PC-3 (cell line): ENCODE results near the gene ATP10A. TPM values are rescaled to one million over a fixed set of nuclear protein-coding genes. Genes with fewer than 3 reads are reported as not detected.

Source experiments
- ATAC-seq: fragments of 200-7000 bp; cut with Tn5 transposase; 2 replicates; pipeline ENCODE4 v1.9.1; 2020; ENCODE audit warnings: mild to moderate bottlenecking, moderate library complexity
- BruUV-seq: library from RNA; stranded (reverse); fragments of 400-500 nt; replicated peaks from 2 replicates; lab custom pipeline; 2021; lab: Mats Ljungman, UMichigan
- CTCF ChIA-PET: fragments of 300-600 bp; sonication (Branson Sonifier 250); formaldehyde crosslinking; loops from one replicate; lab custom pipeline; 2022; ENCODE audit warnings: antibody characterized with exemption; lab: Charles Lee
- POLR2A ChIA-PET: fragments of 300-600 bp; sonication (Branson Sonifier 250); formaldehyde crosslinking; loops from one replicate; lab custom pipeline; 2022; ENCODE audit warnings: antibody characterized with exemption; ENCODE audit not compliant: unreplicated experiment; lab: Charles Lee
- DNase-seq: peaks from one replicate; pipeline ENCODE4 v3.0.0-alpha.2; 2015
- H2AFZ ChIP-seq: fragments of 300-600 bp; sonication (generic); 2 replicates; pipeline ENCODE4 v1.6.0; 2016; ENCODE audit warnings: antibody characterized with exemption, low read length
- H3F3A ChIP-seq: fragments of 300-600 bp; sonication (generic); one replicate; pipeline ENCODE4 v1.6.0; 2017; ENCODE audit warnings: antibody characterized with exemption, low read length, control low read depth, mild to moderate bottlenecking; ENCODE audit not compliant: unreplicated experiment
- H3K27ac ChIP-seq: fragments of 300-600 bp; sonication (generic); 2 replicates; pipeline ENCODE4 v1.5.1; 2016; ENCODE audit warnings: mild to moderate bottlenecking, low read length
- H3K27me3 ChIP-seq: fragments of 300-600 bp; sonication (generic); 2 replicates; pipeline ENCODE4 v1.6.1; 2016; ENCODE audit warnings: low read length, mixed read lengths
- H3K36me3 ChIP-seq: fragments of 300-600 bp; sonication (generic); 2 replicates; pipeline ENCODE4 v1.6.1; 2016; ENCODE audit warnings: low read depth, mixed run types, low read length, mixed read lengths
- H3K4me1 ChIP-seq: fragments of 300-600 bp; sonication (generic); 2 replicates; pipeline ENCODE4 v1.5.1; 2016; ENCODE audit warnings: low read length; ENCODE audit not compliant: insufficient read depth
- H3K4me2 ChIP-seq: fragments of 300-600 bp; sonication (generic); 2 replicates; pipeline ENCODE4 v1.6.0; 2016; ENCODE audit warnings: low read length
- H3K4me3 ChIP-seq: fragments of 300-600 bp; sonication (generic); 2 replicates; pipeline ENCODE4 v1.5.1; 2016; ENCODE audit warnings: mild to moderate bottlenecking, low read length, mixed read lengths
- H3K79me2 ChIP-seq: fragments of 300-600 bp; sonication (generic); 2 replicates; pipeline ENCODE4 v1.6.1; 2017; ENCODE audit warnings: low read length, mixed read lengths
- H3K9ac ChIP-seq: fragments of 300-600 bp; sonication (generic); 2 replicates; pipeline ENCODE4 v1.6.0; 2016; ENCODE audit warnings: mild to moderate bottlenecking, low read length
- H3K9me2 ChIP-seq: fragments of 300-600 bp; sonication (generic); replicated peaks from 2 replicates; pipeline ENCODE4 v1.6.1; 2016; ENCODE audit warnings: mixed run types, low read length, mixed read lengths
- H3K9me3 ChIP-seq: fragments of 300-600 bp; sonication (generic); 2 replicates; pipeline ENCODE4 v1.6.1; 2016; ENCODE audit warnings: low read length, mixed read lengths
- H4K20me1 ChIP-seq: fragments of 300-600 bp; sonication (generic); 2 replicates; pipeline ENCODE4 v1.6.1; 2016; ENCODE audit warnings: low read length, mixed read lengths
- CTCF ChIP-seq: fragments of 300-600 bp; sonication (generic); conservative IDR thresholded peaks from 2 replicates; pipeline ENCODE4 v1.5.1; 2017; ENCODE audit warnings: antibody characterized with exemption, low read depth, mild to moderate bottlenecking, low read length
- EZH2 ChIP-seq: fragments of 300-600 bp; sonication (generic); IDR thresholded peaks from one replicate; pipeline ENCODE4 v1.6.1; 2017; ENCODE audit warnings: antibody characterized with exemption, mild to moderate bottlenecking, low read length; ENCODE audit not compliant: unreplicated experiment
- EZH2phosphoT487 ChIP-seq: fragments of 300-600 bp; sonication (generic); IDR thresholded peaks from 2 replicates; pipeline ENCODE4 v1.6.1; 2018; ENCODE audit warnings: mild to moderate bottlenecking, antibody characterized with exemption, low read length, borderline replicate concordance
- intact Hi-C: fragments of 100-400 bp; cut with micrococcal nuclease; formaldehyde crosslinking; loops from 2 replicates; pipeline ENCODE4 v1.9.0; 2023
- total RNA-seq: library from RNA; depleted of rRNA; stranded (reverse); fragments of >200 nt; gene quantifications from 2 replicates; pipeline ENCODE4 v1.2.3, GENCODE V29; 2014

The ATP10A gene
- total RNA-seq, 1 experiment from 2014 or later = 2.6 TPM

DNA sequence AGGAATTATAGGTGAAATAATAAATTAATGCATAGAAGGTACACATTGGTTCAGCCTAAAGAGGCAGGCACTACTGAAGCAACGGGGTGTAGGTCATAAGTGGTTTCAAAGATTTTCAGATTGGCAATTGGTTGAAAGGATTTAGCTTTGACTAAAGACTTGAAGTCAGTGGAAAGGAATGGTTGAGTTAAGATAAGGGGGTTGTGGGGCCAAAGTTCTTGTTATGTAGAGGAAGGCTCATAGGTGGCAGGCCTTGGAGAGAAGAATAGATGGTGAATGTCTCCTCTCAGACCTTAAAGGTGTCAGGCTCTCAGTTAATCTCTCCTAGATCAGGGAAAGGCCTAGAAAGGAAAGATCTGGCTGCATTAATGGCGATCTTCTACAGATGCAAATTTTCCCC lies 209.8 kb downstream of the ATP10A start:
- BruUV-seq = no TSS peak
- Histone ChIP-seq H3K9me3 (no peaks in the 10 kb centered on the region), H3K4me3 (no peak overlapping the region), H3K9me2 (no peaks in the 10 kb centered on the region), H2AFZ (no peak overlapping the region), H3K4me2 (no peak overlapping the region), H3K9ac (no peak overlapping the region), H4K20me1 (no peaks in the 10 kb centered on the region), H3K4me1 (no peaks in the 10 kb centered on the region), H3K79me2 (no peaks in the 10 kb centered on the region), H3K27ac (no peak overlapping the region), H3K36me3 (no peaks in the 10 kb centered on the region), H3K27me3 (peaks cover 26% of the 10 kb centered on the region), H3F3A (no peaks in the 10 kb centered on the region)
- ATAC-seq (no peak), DNase-seq (no peak)
- TF ChIP-seq CTCF = no peak
- intact Hi-C loops = no loop called here
- ChIA-PET CTCF (no interaction called here), POLR2A (no interaction called here)

DNA sequence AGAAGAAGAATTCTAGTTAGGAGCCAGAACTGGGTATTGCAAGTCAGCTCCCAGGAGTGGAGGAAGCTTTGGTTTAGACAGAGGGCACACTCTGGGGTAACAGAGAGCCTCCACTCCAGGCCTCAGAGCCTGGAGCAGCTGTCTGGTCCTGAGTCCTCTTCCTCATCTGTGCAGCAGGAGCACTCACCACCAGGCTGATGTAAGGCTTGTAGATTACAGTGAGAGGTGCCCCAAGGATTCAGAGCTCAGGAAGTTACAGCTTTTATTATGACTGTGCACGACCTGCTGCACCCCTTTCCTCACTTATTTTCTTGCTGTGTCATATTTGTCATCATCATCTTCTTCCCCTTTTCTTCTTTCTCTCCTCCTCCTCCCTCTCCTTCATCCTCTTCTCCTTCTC lies 210.4 kb downstream of the ATP10A start:
- H4K20me1 ChIP-seq = no peaks in the 10 kb centered on the region
- H3K27ac ChIP-seq = no peak overlapping the region
- H2AFZ ChIP-seq = no peak overlapping the region
- H3K4me3 ChIP-seq = no peak overlapping the region
- no peak overlapping the region for H3K9ac ChIP-seq
- H3K79me2 ChIP-seq = no peaks in the 10 kb centered on the region
- BruUV-seq = no TSS peak
- peaks cover 25% of the 10 kb centered on the region for H3K27me3 ChIP-seq
- H3K4me2 ChIP-seq = no peak overlapping the region
- ATAC-seq (no peak), DNase-seq (no peak)
- no peaks in the 10 kb centered on the region for H3K4me1 ChIP-seq
- H3K9me2 ChIP-seq = no peaks in the 10 kb centered on the region
- intact Hi-C loops = no loop called here
- ChIA-PET POLR2A (no interaction called here), CTCF (no interaction called here)
- TF ChIP-seq EZH2 (no peak), CTCF (no peak), EZH2phosphoT487 (no peak)
- H3F3A ChIP-seq = no peaks in the 10 kb centered on the region
- H3K36me3 ChIP-seq = no peaks in the 10 kb centered on the region
- H3K9me3 ChIP-seq = no peaks in the 10 kb centered on the region

DNA sequence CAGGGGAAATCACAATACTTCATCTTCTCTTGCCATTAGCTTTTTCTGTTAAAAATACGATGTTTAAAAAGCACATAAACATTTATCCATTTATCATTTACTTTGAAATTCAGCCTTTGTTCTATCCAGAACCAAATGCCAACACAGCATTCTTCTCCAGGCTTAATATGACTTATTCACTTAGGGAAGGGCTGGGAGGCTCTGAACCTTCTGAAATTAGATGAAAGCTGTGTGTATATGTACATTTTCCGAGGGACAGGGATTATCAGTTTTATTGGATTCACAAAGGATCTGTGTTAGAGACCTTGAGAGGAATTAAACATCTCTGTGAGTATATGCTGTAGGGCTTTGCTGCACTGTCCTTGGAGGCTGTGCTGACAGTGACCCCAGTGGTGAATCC lies 213.7 kb downstream of the ATP10A start:
- no peaks in the 10 kb centered on the region for H3K4me1 ChIP-seq
- H3K27ac ChIP-seq = no peak overlapping the region
- DNase-seq (no peak), ATAC-seq (no peak)
- no peaks in the 10 kb centered on the region for H3K36me3 ChIP-seq
- H3K4me3 ChIP-seq = no peak overlapping the region
- BruUV-seq = no TSS peak
- no peak for TF ChIP-seq EZH2
- TF ChIP-seq EZH2phosphoT487 = no peak
- TF ChIP-seq CTCF = no peak
- H3K9me2 ChIP-seq = no peaks in the 10 kb centered on the region
- H3K79me2 ChIP-seq = no peaks in the 10 kb centered on the region
- no peaks in the 10 kb centered on the region for H4K20me1 ChIP-seq
- POLR2A ChIA-PET = no interaction called here
- intact Hi-C loops = no loop called here
- H3K9ac ChIP-seq = no peak overlapping the region
- H3K27me3 ChIP-seq = peaks cover 41% of the 10 kb centered on the region
- CTCF ChIA-PET = no interaction called here
- H3K4me2 ChIP-seq = no peak overlapping the region
- H3K9me3 ChIP-seq = no peaks in the 10 kb centered on the region
- no peaks in the 10 kb centered on the region for H3F3A ChIP-seq
- H2AFZ ChIP-seq = no peak overlapping the region
